HepG2 (cell line): ENCODE results near the gene VEGFB. TPM values are rescaled to one million over a fixed set of nuclear protein-coding genes. Genes with fewer than 3 reads are reported as not detected.

Experiments used
- ATF7-NPFF ChIP-seq: sonication (generic); formaldehyde crosslinking; IDR thresholded peaks from 2 replicates; pipeline ENCODE4 v1.8.1; 2023; ENCODE audit warnings: mild to moderate bottlenecking, low read depth, missing genetic modification reagents, moderate library complexity
- CCAR2 ChIP-seq: fragments of 200-400 bp; formaldehyde crosslinking; optimal IDR thresholded peaks from 2 replicates; pipeline ENCODE3; 2018; ENCODE audit warnings: low read depth, mild to moderate bottlenecking, low read length, moderate library complexity
- CEBPZ ChIP-seq: IDR thresholded peaks from 2 replicates; pipeline ENCODE4 v1.6.1; 2012; ENCODE audit warnings: low read length, improper control_type of control experiment
- EEA1 ChIP-seq: sonication (generic); formaldehyde crosslinking; IDR thresholded peaks from 2 replicates; pipeline ENCODE4 v1.5.1; 2020; ENCODE audit warnings: mild to moderate bottlenecking, missing genetic modification reagents, borderline replicate concordance
- EZH2 ChIP-seq: conservative IDR thresholded peaks from 2 replicates; pipeline ENCODE4 v1.6.1; 2012; ENCODE audit warnings: mild to moderate bottlenecking, low read depth, low read length, moderate library complexity
- NR2F1 ChIP-seq, 2 experiments: fragments of 450-650 bp in 1 of 2; formaldehyde crosslinking in 1 of 2; IDR thresholded peaks; 2 replicates each; pipeline versions ENCODE4 v1.5.0 to v1.6.1; 2016 to 2020; ENCODE audit warnings: mild to moderate bottlenecking in 1 of 2, missing compliant biosample characterization in 1 of 2, missing genetic modification reagents in 1 of 2, moderate library complexity in 1 of 2
- SRSF1 ChIP-seq: fragments of 200-400 bp; formaldehyde crosslinking; optimal IDR thresholded peaks from 2 replicates; pipeline ENCODE3; 2017; ENCODE audit warnings: mild to moderate bottlenecking, low read depth, low read length, moderate library complexity
- ZBTB4 ChIP-seq: sonication (generic); formaldehyde crosslinking; IDR thresholded peaks from 2 replicates; pipeline ENCODE4 v1.4.0; 2020; ENCODE audit warnings: missing genetic modification reagents, mild to moderate bottlenecking, borderline replicate concordance
- ZFP37 ChIP-seq: sonication (generic); formaldehyde crosslinking; IDR thresholded peaks from 2 replicates; pipeline ENCODE4 v1.4.0; 2020; ENCODE audit warnings: missing genetic modification reagents, borderline replicate concordance
- ZHX2 ChIP-seq, 2 experiments: sonication (generic) in 1 of 2; formaldehyde crosslinking in 1 of 2; IDR thresholded peaks; 2 replicates each; pipeline versions ENCODE4 v1.6.1 to v1.9.0; 2014 to 2022; ENCODE audit warnings: antibody characterized with exemption in 1 of 2, borderline replicate concordance in 1 of 2, inconsistent platforms in 1 of 2, low read depth in 1 of 2, missing genetic modification reagents in 1 of 2
- ZMAT3 ChIP-seq: sonication (generic); formaldehyde crosslinking; conservative IDR thresholded peaks from 2 replicates; pipeline ENCODE4 v1.7.0; 2021; ENCODE audit warnings: missing genetic modification reagents
- ZNF264 ChIP-seq: sonication (generic); formaldehyde crosslinking; IDR thresholded peaks from 2 replicates; pipeline ENCODE4 v1.4.0; 2020; ENCODE audit warnings: missing genetic modification reagents
- ZNF430 ChIP-seq: sonication (generic); formaldehyde crosslinking; IDR thresholded peaks from 2 replicates; pipeline ENCODE4 v1.9.0; 2021; ENCODE audit warnings: mild to moderate bottlenecking, missing genetic modification reagents
- ZNF576 ChIP-seq: sonication (generic); formaldehyde crosslinking; IDR thresholded peaks from 2 replicates; pipeline ENCODE4 v1.4.0; 2020; ENCODE audit warnings: mild to moderate bottlenecking, missing genetic modification reagents
- polyA plus RNA-seq, 8 experiments: library from polyadenylated mRNA; depleted of rRNA in 3 of 8; stranded (reverse) in 7 of 8; unstranded in 1 of 8; fragments of >200 nt; fragmentation: Illumina TruSeq in 4 of 8; extraction: Trizol in 4 of 8; gene quantifications; 2 replicates each; pipeline versions ENCODE4 v1.2.1 to v1.2.3, GENCODE V29; 2011 to 2016; ENCODE audit warnings: low read depth in 4 of 8, missing spikeins in 1 of 8, mixed read lengths in 1 of 8; ENCODE audit not compliant: insufficient read depth in 1 of 8
- total RNA-seq, 5 experiments: library from RNA; depleted of rRNA; stranded (reverse); fragments of >200 nt; fragmentation: Illumina TruSeq; extraction: Trizol; gene quantifications; 2 replicates each; pipeline ENCODE4 v1.2.3, GENCODE V29; 2016; ENCODE audit warnings: low read depth in 1 of 5

Gene VEGFB
- total and polyA plus RNA-seq, 2 of the 13 experiments (the other 11 are each of a cell fraction or from before 2014, with no cell fraction given), result 9.0 to 11.3 TPM

- no peak for TF ChIP-seq ZHX2 (IDR thresholded peaks at IDR 0.05; ENCODE audit: low read depth)
- TF ChIP-seq ZHX2 (CRISPR knock-in tag; IDR thresholded peaks at IDR 0.05; ENCODE audit: borderline replicate concordance), result no peak
- no peak for TF ChIP-seq SRSF1
- no peak for TF ChIP-seq ATF7-NPFF (CRISPR knock-in tag)
- no peak; the same call in 1 of the 2 replicates for TF ChIP-seq EEA1
- TF ChIP-seq ZNF430, result no peak
- TF ChIP-seq ZBTB4 (CRISPR knock-in tag), result no peak
- TF ChIP-seq ZNF576 (CRISPR knock-in tag), result no peak
- TF ChIP-seq CEBPZ, result no peak
- no peak for TF ChIP-seq NR2F1 (CRISPR knock-in tag; IDR thresholded peaks at IDR 0.05)
- no peak for TF ChIP-seq EZH2
- TF ChIP-seq ZNF264, result 0 out of 2 replicates have a peak, but pooled peaks have one; percentile 6
- no peak for TF ChIP-seq CCAR2
- 0 out of 2 replicates have a peak, but pooled peaks have one; percentile 18 for TF ChIP-seq ZFP37
- TF ChIP-seq ZMAT3 (CRISPR knock-in tag), result peak; percentile 49
These were observed 8.5 kb upstream of the VEGFB start, which contains the start of the genes NUDT22 and TRPT1 (continued) for GRCh38 chr11:64225608-64226506.
